NCI-H146 treated with DMSO at 0.1 percent for 48 hours (cell line): ENCODE measurements around the gene DDX3X.

Experiments used
- DNase-seq: peaks from one replicate; lab custom pipeline; 2025; ENCODE audit not compliant: unreplicated experiment; lab: John Stamatoyannopoulos, UW

Gene DDX3X

GRCh38 chrX:41327341-41327740 is 6.6 kb upstream of the DDX3X start:
- DNase-seq = no peak

- no peak for DNase-seq
Measured at GRCh38 chrX:41329101-41329500, 4.9 kb upstream of the DDX3X start.

- DNase-seq = no peak
Measured at GRCh38 chrX:41332005-41332404, 2.0 kb upstream of the DDX3X start.

GRCh38 chrX:41332408-41333002 is 1.5 kb upstream of the DDX3X start:
- DNase-seq = no peak

- DNase-seq = peak; percentile 85
Measured at GRCh38 chrX:41333003-41333743, 789 bp upstream of the DDX3X start.

- peak; percentile 17 for DNase-seq
Measured at GRCh38 chrX:41334363-41335197, 618 bp downstream of the DDX3X start.

- no peak for DNase-seq
Measured at GRCh38 chrX:41335198-41335957, 1.4 kb downstream of the DDX3X start.

GRCh38 chrX:41335958-41336331 is 2.0 kb downstream of the DDX3X start:
- no peak for DNase-seq

GRCh38 chrX:41336447-41336846 is 2.5 kb downstream of the DDX3X start:
- DNase-seq = no peak

GRCh38 chrX:41337140-41337539 is 3.2 kb downstream of the DDX3X start:
- no peak for DNase-seq

- DNase-seq = no peak
Measured at GRCh38 chrX:41338436-41338835, 4.5 kb downstream of the DDX3X start.

GRCh38 chrX:41339148-41339547 is 5.2 kb downstream of the DDX3X start:
- no peak for DNase-seq

- DNase-seq = no peak
Measured at GRCh38 chrX:41344053-41344452, 10.1 kb downstream of the DDX3X start.

- DNase-seq = no peak
Measured at GRCh38 chrX:41347186-41347585, 13.2 kb downstream of the DDX3X start.

GRCh38 chrX:41348551-41348950 is 14.6 kb downstream of the DDX3X start:
- no peak for DNase-seq

- DNase-seq = no peak
Measured at GRCh38 chrX:41350150-41350975, 16.4 kb downstream of the DDX3X start.

- DNase-seq = no peak
Measured at GRCh38 chrX:41350976-41351569, 17.1 kb downstream of the DDX3X start.

- DNase-seq = no peak
Measured at GRCh38 chrX:41351923-41352322, 18.0 kb downstream of the DDX3X start.

- DNase-seq = no peak
Measured at GRCh38 chrX:41352329-41352838, 18.4 kb downstream of the DDX3X start.

GRCh38 chrX:41353985-41354384 is 20.0 kb downstream of the DDX3X start:
- no peak for DNase-seq
